Prostate gland (tissue), 2 donors: ENCODE data around the gene ZBTB7B. TPM values are rescaled to one million over a fixed set of nuclear protein-coding genes. Genes with fewer than 3 reads are reported as not detected.

ENCODE experiments used
- DNase-seq: peaks from one replicate; pipeline ENCODE4 v3.0.0-alpha.2; 2019; ENCODE audit warnings: low spot score
- H3K27ac ChIP-seq, 2 donors: fragments of 200-600 bp; sonication (generic); 2 replicates each; pipeline ENCODE4 v1.5.1; 2017 to 2019
- H3K27me3 ChIP-seq: fragments of 200-600 bp; sonication (generic); replicated peaks from 2 replicates; pipeline ENCODE4 v1.5.1; 2019; ENCODE audit not compliant: insufficient read depth
- H3K36me3 ChIP-seq, 2 donors: fragments of 200-600 bp; sonication (generic); 1 replicate in 1 of 2; 2 replicates in 1 of 2; pipeline versions ENCODE4 v1.5.1 to v1.8.1; 2017 to 2019
- H3K4me1 ChIP-seq: fragments of 200-600 bp; sonication (generic); replicated peaks from 2 replicates; pipeline ENCODE4 v1.5.1; 2019
- H3K4me3 ChIP-seq, 2 donors: fragments of 200-600 bp; sonication (generic); 2 replicates each; pipeline ENCODE4 v1.5.1; 2017 to 2019
- H3K9me3 ChIP-seq: fragments of 200-600 bp; sonication (generic); 2 replicates; pipeline ENCODE4 v1.5.1; 2017
- POLR2A ChIP-seq: fragments of 450-650 bp; IDR thresholded peaks from one replicate; pipeline ENCODE4 v1.6.1; 2016; ENCODE audit warnings: antibody characterized with exemption, mild to moderate bottlenecking
- POLR2AphosphoS5 ChIP-seq: sonication (generic); formaldehyde crosslinking; IDR thresholded peaks from one replicate; pipeline ENCODE4 v1.6.1; 2017; ENCODE audit warnings: antibody characterized with exemption
- WGBS: methylation state at CpG from one replicate; pipeline ENCODE4 v1.1.5; 2018; 5-methylcytosine and 5-hydroxymethylcytosine counted together
- intact Hi-C: fragments of 100-400 bp; cut with DNase I; formaldehyde crosslinking; loops from one replicate; pipeline ENCODE4 v1.14.2; 2022
- total RNA-seq, 2 donors: library from RNA; depleted of rRNA; stranded (reverse); fragments of >200 nt; gene quantifications; one replicate each; pipeline ENCODE4 v1.1.0, GENCODE V29; 2016
- TF ChIP-seq, protein P1 (sequence below), 4 experiments: fragments of 200-600 bp in 2 of 4; fragments of 450-650 bp in 2 of 4; sonication (generic) in 2 of 4; IDR thresholded peaks; 1 replicate in 3 of 4; 2 replicates in 1 of 4; pipeline ENCODE4 v1.5.1; 2016 to 2019; ENCODE audit warnings: antibody characterized with exemption in 4 of 4, mild to moderate bottlenecking in 2 of 4, moderate library complexity in 2 of 4

Gene ZBTB7B
- total RNA-seq, 2 donors from 2014 or later, result 60.0 to 103 TPM

- H3K9me3 ChIP-seq, result no peaks in the 10 kb centered on the region
- H3K27ac ChIP-seq, result no peak overlapping the region
- no peaks in the 10 kb centered on the region for H3K36me3 ChIP-seq
- 84% methylated on average over 15 of the region's 15 CpGs for WGBS
- DNase-seq, result no peak
- peaks cover 11% of the 10 kb centered on the region for H3K4me1 ChIP-seq
- H3K27me3 ChIP-seq, result no peaks in the 10 kb centered on the region
- H3K4me3 ChIP-seq, result no peak overlapping the region
- TF ChIP-seq, protein P1, sequence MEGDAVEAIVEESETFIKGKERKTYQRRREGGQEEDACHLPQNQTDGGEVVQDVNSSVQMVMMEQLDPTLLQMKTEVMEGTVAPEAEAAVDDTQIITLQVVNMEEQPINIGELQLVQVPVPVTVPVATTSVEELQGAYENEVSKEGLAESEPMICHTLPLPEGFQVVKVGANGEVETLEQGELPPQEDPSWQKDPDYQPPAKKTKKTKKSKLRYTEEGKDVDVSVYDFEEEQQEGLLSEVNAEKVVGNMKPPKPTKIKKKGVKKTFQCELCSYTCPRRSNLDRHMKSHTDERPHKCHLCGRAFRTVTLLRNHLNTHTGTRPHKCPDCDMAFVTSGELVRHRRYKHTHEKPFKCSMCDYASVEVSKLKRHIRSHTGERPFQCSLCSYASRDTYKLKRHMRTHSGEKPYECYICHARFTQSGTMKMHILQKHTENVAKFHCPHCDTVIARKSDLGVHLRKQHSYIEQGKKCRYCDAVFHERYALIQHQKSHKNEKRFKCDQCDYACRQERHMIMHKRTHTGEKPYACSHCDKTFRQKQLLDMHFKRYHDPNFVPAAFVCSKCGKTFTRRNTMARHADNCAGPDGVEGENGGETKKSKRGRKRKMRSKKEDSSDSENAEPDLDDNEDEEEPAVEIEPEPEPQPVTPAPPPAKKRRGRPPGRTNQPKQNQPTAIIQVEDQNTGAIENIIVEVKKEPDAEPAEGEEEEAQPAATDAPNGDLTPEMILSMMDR (IDR thresholded peaks at IDR 0.05), result no peak
- TF ChIP-seq POLR2AphosphoS5, result no peak
- TF ChIP-seq POLR2A, result no peak
- intact Hi-C loops, result loop anchor here (5.0 kb wide), 1 partner anchor 35 kb away; the partner anchor contains the start of gene PYGO2
These were observed 5.5 kb upstream of the ZBTB7B start for GRCh38 chr1:154996966-154997701.

DNA sequence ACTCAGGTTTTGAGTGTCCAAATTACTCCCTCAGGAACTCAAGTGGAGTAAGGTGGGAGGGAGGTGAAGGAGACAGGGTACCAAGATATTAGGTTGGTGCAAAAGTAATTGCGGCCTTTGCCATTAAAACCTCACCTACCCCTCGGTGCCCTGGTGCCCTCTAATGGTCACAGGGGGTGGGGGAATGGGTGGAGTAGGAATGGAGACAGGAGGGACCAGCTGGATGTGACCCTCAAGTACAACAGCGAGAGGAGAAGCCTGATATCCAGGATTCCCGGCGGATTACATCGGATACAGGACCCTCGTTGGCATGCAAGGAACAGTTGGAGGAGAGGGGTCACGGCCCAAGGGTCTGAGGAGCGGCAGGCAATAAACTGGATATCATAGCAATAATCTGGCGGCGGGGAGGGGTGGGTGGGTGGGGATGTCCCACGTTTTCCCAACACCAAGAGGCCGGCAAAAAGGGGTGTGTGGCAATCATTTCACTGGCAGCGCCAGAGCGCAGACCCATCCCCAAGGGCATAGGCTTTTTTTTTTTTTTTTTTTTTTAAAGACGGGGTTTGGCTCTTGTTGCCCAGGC, 4.3 kb upstream of the ZBTB7B start:
- intact Hi-C loops, result loop anchor here (5.0 kb wide), 1 partner anchor 36 kb away; the partner anchor contains the start of gene PYGO2
- H3K27ac ChIP-seq, result no peak overlapping the region

GRCh38 chr1:154998818-154999570, 3.6 kb upstream of the ZBTB7B start:
- Histone ChIP-seq H3K36me3 (no peaks in the 10 kb centered on the region), H3K4me1 (peaks cover 11% of the 10 kb centered on the region), H3K9me3 (no peaks in the 10 kb centered on the region), H3K4me3 (peak overlapping the region; percentile 68 to 97), H3K27me3 (no peaks in the 10 kb centered on the region), H3K27ac (peak overlapping the region; percentile 100)
- peak; percentile 44 for DNase-seq
- intact Hi-C loops, result loop anchor here (5.0 kb wide), 1 partner anchor 37 kb away; the partner anchor contains the start of gene PYGO2
- WGBS, result 15% methylated on average over 36 of the region's 40 CpGs
- peak; percentile 28 for TF ChIP-seq POLR2AphosphoS5
- TF ChIP-seq, protein P1 (IDR thresholded peaks at IDR 0.05), result peak; percentile 72 to 90 (median 84)
- no peak for TF ChIP-seq POLR2A

More for the DNA sequence above, 4.3 kb upstream of the ZBTB7B start:
- H3K4me1 ChIP-seq, result peaks cover 11% of the 10 kb centered on the region
- H3K9me3 ChIP-seq, result no peaks in the 10 kb centered on the region
- no peak overlapping the region for H3K4me3 ChIP-seq
- DNase-seq, result no peak
- TF ChIP-seq, protein P1 (IDR thresholded peaks at IDR 0.05), result no peak
- TF ChIP-seq POLR2A, result no peak
- TF ChIP-seq POLR2AphosphoS5, result no peak
- H3K36me3 ChIP-seq, result no peaks in the 10 kb centered on the region
- no peaks in the 10 kb centered on the region for H3K27me3 ChIP-seq
- 68% methylated on average over 16 of the region's 16 CpGs for WGBS

DNA sequence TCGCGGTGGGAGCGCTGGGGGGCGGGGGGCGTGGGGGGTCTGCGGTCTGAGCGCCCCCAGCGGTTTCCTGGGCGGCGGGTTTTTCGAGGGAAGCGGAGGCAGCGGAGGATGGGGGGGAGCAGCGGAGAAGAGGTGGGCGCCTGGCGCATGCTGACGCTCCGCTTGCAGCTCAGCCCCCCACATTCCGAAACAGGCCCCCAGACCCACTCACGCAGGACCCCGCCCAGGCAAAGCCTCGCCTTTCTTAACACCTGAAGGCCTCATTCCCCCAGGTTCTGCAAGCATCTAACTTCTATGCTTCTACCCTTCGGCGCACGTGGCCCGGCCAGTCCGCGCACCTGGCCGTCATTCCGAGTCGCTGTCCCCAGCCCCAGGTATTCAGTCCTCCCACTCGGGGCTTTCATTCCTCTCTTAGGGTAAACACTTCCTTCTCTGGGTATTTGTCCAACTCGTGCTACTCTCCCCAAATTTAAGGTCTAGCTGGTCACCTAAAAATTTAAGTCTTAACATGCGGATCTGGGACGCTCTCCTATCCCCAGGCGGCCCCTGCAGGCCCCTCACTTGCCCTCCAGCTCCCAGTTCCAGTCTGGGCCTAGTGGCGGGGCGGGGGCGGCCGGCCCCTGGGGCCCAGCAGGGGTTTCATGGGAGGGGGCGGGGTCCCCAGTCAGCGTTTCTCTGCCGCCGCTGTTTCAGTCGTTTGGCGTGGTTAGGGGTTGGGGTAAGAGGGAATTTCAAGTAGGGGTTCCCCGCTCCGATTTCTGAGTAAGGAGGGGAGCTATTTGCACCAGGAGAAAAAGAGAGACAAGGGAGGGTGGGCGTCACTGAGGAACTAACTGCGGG, 2.8 kb upstream of the ZBTB7B start:
- Histone ChIP-seq H3K27ac (peak overlapping the region; percentile 100), H3K4me3 (peak overlapping the region; percentile 68 to 97), H3K9me3 (no peaks in the 10 kb centered on the region), H3K36me3 (no peaks in the 10 kb centered on the region), H3K27me3 (no peaks in the 10 kb centered on the region), H3K4me1 (peaks cover 11% of the 10 kb centered on the region)
- TF ChIP-seq POLR2AphosphoS5 (peak; percentile 9), POLR2A (no peak)
- TF ChIP-seq, protein P1 (IDR thresholded peaks at IDR 0.05), result no peak
- peak; percentile 57 for DNase-seq
- intact Hi-C loops, result loop anchor here (2.0 to 5.0 kb wide), 2 partner anchors 25 to 37 kb away; partner anchors contain the start of genes CKS1B and PYGO2
- 2% methylated on average over 46 of the region's 50 CpGs for WGBS
